HepG2 (cell line): ENCODE data around the gene YY1AP1.
"Not testable (repeated sequence)": the region's sequence is repeated elsewhere in the genome, so short reads cannot be mapped to it uniquely, and the experiment has no call there.

Experiments
- GLI4 ChIP-seq: sonication (generic); formaldehyde crosslinking; IDR thresholded peaks from 2 replicates; pipeline ENCODE4 v1.5.1; 2020; ENCODE audit warnings: missing genetic modification reagents, mild to moderate bottlenecking, moderate library complexity, borderline replicate concordance
- HOXA7 ChIP-seq: sonication (generic); formaldehyde crosslinking; IDR thresholded peaks from 2 replicates; pipeline ENCODE4 v1.8.1; 2022; ENCODE audit warnings: mild to moderate bottlenecking, missing genetic modification reagents, moderate library complexity
- NBN ChIP-seq: fragments of 450-650 bp; conservative IDR thresholded peaks from 2 replicates; pipeline ENCODE4 v1.6.1; 2017
- ZNF660 ChIP-seq: sonication (generic); formaldehyde crosslinking; IDR thresholded peaks from 2 replicates; pipeline ENCODE4 v1.5.1; 2020; ENCODE audit warnings: mild to moderate bottlenecking, low read depth, missing genetic modification reagents, borderline replicate concordance
- TF ChIP-seq, protein P1 (sequence below): sonication (generic); formaldehyde crosslinking; IDR thresholded peaks from 2 replicates; pipeline ENCODE4 v1.5.0; 2020; ENCODE audit warnings: mild to moderate bottlenecking, missing genetic modification reagents, moderate library complexity

DNA sequence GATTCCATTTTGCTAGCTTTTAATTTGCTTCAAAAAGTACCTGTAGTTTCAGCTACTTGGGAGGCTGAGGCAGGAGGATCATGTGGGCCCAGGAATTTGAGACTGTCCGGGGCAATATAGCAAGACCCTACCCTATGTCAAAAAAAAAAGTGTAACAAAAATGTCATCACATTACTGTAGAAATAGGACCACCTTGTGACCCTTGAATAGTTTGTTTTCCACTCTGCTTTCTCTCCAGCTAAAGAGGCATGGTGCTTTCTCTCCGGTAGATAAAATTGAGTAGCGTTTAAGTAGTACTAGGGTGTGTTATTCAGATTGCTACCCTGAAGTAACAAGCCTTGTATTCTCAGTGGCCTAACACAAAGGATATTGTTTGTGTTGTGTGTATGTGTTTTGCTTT lies 24.1 kb upstream of the YY1AP1 start:
- not testable (repeated sequence) for TF ChIP-seq NBN; HOXA7 (CRISPR knock-in tag); GLI4; ZNF660
- TF ChIP-seq, protein P1, sequence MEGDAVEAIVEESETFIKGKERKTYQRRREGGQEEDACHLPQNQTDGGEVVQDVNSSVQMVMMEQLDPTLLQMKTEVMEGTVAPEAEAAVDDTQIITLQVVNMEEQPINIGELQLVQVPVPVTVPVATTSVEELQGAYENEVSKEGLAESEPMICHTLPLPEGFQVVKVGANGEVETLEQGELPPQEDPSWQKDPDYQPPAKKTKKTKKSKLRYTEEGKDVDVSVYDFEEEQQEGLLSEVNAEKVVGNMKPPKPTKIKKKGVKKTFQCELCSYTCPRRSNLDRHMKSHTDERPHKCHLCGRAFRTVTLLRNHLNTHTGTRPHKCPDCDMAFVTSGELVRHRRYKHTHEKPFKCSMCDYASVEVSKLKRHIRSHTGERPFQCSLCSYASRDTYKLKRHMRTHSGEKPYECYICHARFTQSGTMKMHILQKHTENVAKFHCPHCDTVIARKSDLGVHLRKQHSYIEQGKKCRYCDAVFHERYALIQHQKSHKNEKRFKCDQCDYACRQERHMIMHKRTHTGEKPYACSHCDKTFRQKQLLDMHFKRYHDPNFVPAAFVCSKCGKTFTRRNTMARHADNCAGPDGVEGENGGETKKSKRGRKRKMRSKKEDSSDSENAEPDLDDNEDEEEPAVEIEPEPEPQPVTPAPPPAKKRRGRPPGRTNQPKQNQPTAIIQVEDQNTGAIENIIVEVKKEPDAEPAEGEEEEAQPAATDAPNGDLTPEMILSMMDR (CRISPR knock-in tag) = 0 out of 2 replicates have a peak, but pooled peaks have one; percentile 9
